GM18499 (cell line): ENCODE data around the gene KRT16.
"Not testable (repeated sequence)": the region's sequence is repeated elsewhere in the genome, so short reads cannot be mapped to it uniquely, and the experiment has no call there.

Experiments used
- ATAC-seq: cut with Tn5 transposase; IDR thresholded peaks from one replicate; pipeline ENCODE4 v1.9.1; 2021; ENCODE audit warnings: moderate number of reproducible peaks; ENCODE audit not compliant: insufficient read depth, unreplicated experiment

KRT16 gene

GRCh38 chr17:41629826-41630670, 17.5 kb upstream of the KRT16 start:
- no peak for ATAC-seq

- ATAC-seq, result no peak
Observed at GRCh38 chr17:41629316-41629715, 16.7 kb upstream of the KRT16 start.

- not testable (repeated sequence) for ATAC-seq
Observed at GRCh38 chr17:41628621-41629255, 16.2 kb upstream of the KRT16 start.

DNA sequence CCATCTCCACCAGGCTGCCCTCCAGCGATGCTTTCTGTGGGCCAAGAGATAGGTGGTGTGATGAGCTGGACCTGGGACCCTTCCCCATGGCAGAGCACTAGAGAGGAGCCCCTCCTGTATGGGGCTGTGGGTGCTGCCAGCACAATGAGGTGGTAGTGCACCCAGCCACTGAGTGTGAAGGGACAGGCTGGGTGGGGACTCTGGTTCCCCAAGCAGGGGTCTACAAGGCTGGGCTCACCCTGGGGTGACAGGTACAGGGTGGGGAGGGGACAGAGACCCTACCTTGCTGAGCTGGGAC, 15.5 kb upstream of the KRT16 start:
- ATAC-seq, result not testable (repeated sequence)

GRCh38 chr17:41627316-41628072, 14.9 kb upstream of the KRT16 start:
- ATAC-seq, result no peak

GRCh38 chr17:41626914-41627295, 14.3 kb upstream of the KRT16 start:
- ATAC-seq, result not testable (repeated sequence)

GRCh38 chr17:41626028-41626913, 13.7 kb upstream of the KRT16 start:
- not testable (repeated sequence) for ATAC-seq

GRCh38 chr17:41625602-41626001, 13.0 kb upstream of the KRT16 start:
- ATAC-seq, result no peak

DNA sequence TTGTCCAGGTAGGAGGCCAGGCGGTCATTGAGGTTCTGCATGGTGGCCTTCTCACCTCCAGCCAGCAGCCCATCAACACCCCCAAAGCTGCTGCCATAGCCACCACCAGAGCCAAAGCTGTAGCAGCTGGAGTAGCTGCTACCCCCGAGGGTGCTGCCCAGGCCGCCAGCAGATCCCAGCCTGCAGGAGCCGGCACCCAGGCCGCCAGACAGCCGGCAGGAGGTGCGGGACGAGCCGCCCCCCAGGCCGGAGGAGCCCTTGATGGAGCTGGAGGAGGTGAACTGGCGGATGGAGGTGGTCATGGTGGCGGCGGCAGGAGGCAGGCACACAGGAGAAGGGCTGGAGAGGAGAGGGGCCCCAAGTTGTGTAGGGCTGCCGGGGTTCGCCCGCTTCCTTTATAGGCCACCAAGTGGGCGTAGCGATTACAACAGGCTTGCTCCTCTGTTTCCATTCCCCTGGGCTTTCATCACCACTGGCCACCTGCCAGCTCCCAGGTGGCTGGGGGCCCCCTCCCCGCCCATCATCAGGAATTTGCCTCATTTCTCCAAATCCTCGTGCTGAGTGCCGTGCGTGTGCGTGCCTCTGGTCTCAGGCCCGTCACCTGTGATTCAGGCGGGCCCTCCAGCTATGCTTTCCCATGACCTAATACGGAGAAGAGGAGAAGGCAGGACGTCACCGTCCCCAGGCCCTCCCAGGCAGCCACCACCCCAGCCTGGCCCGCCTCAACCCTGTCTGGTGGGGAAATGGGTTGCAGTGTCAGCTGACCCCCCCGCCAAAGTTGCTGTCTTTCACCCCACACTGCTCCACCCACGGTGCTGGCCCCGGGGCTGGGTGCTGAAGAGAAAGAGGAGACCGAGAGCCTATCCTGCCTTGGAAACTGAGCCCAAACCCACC, 11.9 kb upstream of the KRT16 start, which contains the start of gene KRT17:
Gene KRT17, minus strand, starts transcription at position 368 of the 894 bp plus-strand sequence. Its CDS starts 66 bp downstream, at position 302.
- no peak for ATAC-seq

GRCh38 chr17:41623184-41623861, 10.8 kb upstream of the KRT16 start:
- ATAC-seq, result not testable (repeated sequence)

- ATAC-seq, result not testable (repeated sequence)
Observed at GRCh38 chr17:41622340-41623183, 10.0 kb upstream of the KRT16 start.

GRCh38 chr17:41621916-41622315, 9.3 kb upstream of the KRT16 start:
- ATAC-seq, result no peak

DNA sequence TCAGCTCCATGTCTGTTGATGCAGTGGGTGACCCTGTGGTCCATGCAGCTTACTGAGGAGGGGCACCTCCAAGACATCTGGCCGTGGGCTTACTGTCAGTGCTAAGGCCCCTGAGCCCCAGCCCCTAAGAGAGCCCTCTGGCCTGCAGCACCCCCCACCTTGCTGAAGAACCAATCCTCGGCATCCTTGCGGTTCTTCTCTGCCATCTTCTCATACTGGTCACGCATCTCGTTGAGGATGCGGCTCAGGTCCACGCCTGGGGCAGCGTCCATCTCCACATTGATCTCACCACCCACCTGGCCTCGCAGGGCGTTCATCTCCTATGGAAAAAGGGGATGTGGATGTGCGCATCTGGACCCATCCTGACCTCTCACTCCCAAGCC, 8.9 kb upstream of the KRT16 start:
- not testable (repeated sequence) for ATAC-seq

GRCh38 chr17:41620583-41621434, 8.2 kb upstream of the KRT16 start:
- no peak for ATAC-seq

DNA sequence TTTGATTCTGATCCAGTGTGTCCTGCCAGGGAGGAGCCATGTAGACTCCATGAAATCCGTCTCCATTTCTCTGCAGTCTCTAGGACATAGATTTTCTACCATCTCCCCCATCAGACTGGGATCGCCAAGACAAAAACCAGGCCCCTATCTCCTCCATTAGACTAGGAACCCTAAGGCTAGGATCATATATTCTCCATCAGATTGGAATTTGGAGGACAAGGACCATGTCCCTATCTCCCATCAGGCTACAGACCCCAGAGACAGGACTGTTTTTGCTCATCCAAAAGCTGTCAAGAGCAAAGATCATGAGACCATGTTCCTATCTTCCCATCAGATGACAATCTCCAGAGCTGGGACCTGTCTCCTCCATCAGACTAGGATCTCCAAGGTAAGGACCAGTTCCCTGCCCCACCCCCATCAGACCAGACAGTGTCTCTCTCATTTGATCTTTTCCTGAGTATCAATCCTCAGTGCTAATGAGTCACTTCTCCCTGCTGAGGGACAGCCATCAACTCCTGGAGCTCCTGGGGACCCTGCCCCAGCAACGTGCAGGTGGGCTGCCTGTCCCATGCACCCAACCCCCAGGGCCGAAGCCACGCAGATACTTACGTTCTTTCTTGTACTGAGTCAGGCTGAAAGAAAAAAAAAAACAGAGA, 7.5 kb upstream of the KRT16 start:
- not testable (repeated sequence) for ATAC-seq
